ENCODE results near the gene SLC28A3. TPM values are rescaled to one million over a fixed set of nuclear protein-coding genes. Genes with fewer than 3 reads are reported as not detected.

Gene SLC28A3
- total and polyA plus RNA-seq, 2 donors (not counting 3 experiments of a cell fraction or from before 2014, with no cell fraction given) = not detected

- dilution Hi-C loops (cut with MboI; ENCODE audit: extremely low pct_ligation_motif_present, low sequenced_read_pairs) = no loop called here
- H3K4me1 ChIP-seq (ENCODE audit: control insufficient read depth, extremely low read depth, insufficient read depth, low read length) = peaks cover 2% of the 10 kb centered on the region
- no peaks in the 10 kb centered on the region for H3K9me3 ChIP-seq (replicated peaks; ENCODE audit: control insufficient read depth, insufficient read depth, low read length)
- DNase-seq (ENCODE audit: low read depth, low spot score) = peak; percentile 43
- H4K20me1 ChIP-seq (replicated peaks; ENCODE audit: control insufficient read depth, extremely low read depth, insufficient read depth, low read length) = no peaks in the 10 kb centered on the region
- intact Hi-C loops (cut with micrococcal nuclease) = no loop called here
- no peak overlapping the region for H3K4me3 ChIP-seq (replicated peaks in 1 of 3; ENCODE audit: insufficient read depth in 1 of 3, low read depth in 1 of 3, low read length in 3 of 3)
- peaks cover 0 to 5% of the 10 kb centered on the region in 2 experiments for H3K27me3 ChIP-seq (ENCODE audit: control insufficient read depth in 2 of 2, insufficient read depth in 2 of 2, low read length in 2 of 2)
- no peaks in the 10 kb centered on the region for H3K79me2 ChIP-seq (ENCODE audit: control insufficient read depth, insufficient read depth, low read length)
- no peak overlapping the region for H2AFZ ChIP-seq (ENCODE audit: low read depth, low read length)
- H3K9me1 ChIP-seq (replicated peaks; ENCODE audit: control insufficient read depth, extremely low read depth, insufficient read depth, low read length) = no peaks in the 10 kb centered on the region
- no peak overlapping the region for H3K4me2 ChIP-seq (ENCODE audit: insufficient read depth, low read length)
- ChIA-PET POLR2A (no interaction called here), CTCF (interaction anchor here (0.9 kb wide), 1 partner anchor 17 kb away, joined by 3 read pairs; no protein-coding TSS in a partner anchor)
- H3K36me3 ChIP-seq (ENCODE audit: control insufficient read depth in 2 of 2, extremely low read depth in 1 of 2, insufficient read depth in 2 of 2, low read length in 2 of 2) = no peaks in the 10 kb centered on the region
- TF ChIP-seq POLR2AphosphoS5 (IDR thresholded peaks at IDR 0.05; ENCODE audit: insufficient read depth, low read depth, low read length) (no peak), GATA2 (IDR thresholded peaks at IDR 0.05; ENCODE audit: insufficient read depth, insufficient read length, low read depth, low read length) (no peak), FOS (IDR thresholded peaks at IDR 0.05; ENCODE audit: borderline replicate concordance, insufficient read depth, low read length) (no peak), JUN (IDR thresholded peaks at IDR 0.05; ENCODE audit: borderline replicate concordance, insufficient read depth, insufficient read length, low read depth) (no peak)
- TF ChIP-seq, protein P1, sequence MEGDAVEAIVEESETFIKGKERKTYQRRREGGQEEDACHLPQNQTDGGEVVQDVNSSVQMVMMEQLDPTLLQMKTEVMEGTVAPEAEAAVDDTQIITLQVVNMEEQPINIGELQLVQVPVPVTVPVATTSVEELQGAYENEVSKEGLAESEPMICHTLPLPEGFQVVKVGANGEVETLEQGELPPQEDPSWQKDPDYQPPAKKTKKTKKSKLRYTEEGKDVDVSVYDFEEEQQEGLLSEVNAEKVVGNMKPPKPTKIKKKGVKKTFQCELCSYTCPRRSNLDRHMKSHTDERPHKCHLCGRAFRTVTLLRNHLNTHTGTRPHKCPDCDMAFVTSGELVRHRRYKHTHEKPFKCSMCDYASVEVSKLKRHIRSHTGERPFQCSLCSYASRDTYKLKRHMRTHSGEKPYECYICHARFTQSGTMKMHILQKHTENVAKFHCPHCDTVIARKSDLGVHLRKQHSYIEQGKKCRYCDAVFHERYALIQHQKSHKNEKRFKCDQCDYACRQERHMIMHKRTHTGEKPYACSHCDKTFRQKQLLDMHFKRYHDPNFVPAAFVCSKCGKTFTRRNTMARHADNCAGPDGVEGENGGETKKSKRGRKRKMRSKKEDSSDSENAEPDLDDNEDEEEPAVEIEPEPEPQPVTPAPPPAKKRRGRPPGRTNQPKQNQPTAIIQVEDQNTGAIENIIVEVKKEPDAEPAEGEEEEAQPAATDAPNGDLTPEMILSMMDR (IDR thresholded peaks at IDR 0.05; ENCODE audit: extremely low read depth in 1 of 2, insufficient read depth in 1 of 2, low read depth in 1 of 2, low read length in 2 of 2) = no peak
- TF ChIP-seq, protein P2, sequence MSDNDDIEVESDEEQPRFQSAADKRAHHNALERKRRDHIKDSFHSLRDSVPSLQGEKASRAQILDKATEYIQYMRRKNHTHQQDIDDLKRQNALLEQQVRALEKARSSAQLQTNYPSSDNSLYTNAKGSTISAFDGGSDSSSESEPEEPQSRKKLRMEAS (IDR thresholded peaks at IDR 0.05; ENCODE audit: insufficient read depth, insufficient read length) = no peak
- no peak for FAIRE-seq
- H3K27ac ChIP-seq (ENCODE audit: insufficient read depth, low read depth, low read length) = no peak overlapping the region
- BruUV-seq (replicated peaks) = no TSS peak
- no peak overlapping the region for H3K9ac ChIP-seq (replicated peaks; ENCODE audit: extremely low read depth, insufficient read depth, low read length)
Measured at GRCh38 chr9:84310883-84311282, 29.7 kb downstream of the SLC28A3 start.
